Subcutaneous preadipocyte (primary cell): ENCODE results near the gene ZNF730. TPM values are rescaled to one million over a fixed set of nuclear protein-coding genes. Genes with fewer than 3 reads are reported as not detected.

Experiments
- total RNA-seq: library from RNA; depleted of rRNA; stranded (reverse); fragments of >200 nt; gene quantifications from 2 replicates; pipeline ENCODE4 v1.2.3, GENCODE V29; 2012

Gene ZNF730
- 1.1 and 2.7 TPM in 2 replicates for total RNA-seq

GRCh38 chr19:23116802-23117571 lies at the start of gene ZNF730:
Gene ZNF730 (plus strand): TSS chr19:23117025. CDS start chr19:23117174, 149 bp downstream.

Other genes starting within 250 kb of the ZNF730 start
- gene ZNF728, start 113.8 kb upstream of the ZNF730 start, total RNA-seq: 0.37 and 0.39 TPM in 2 replicates
- gene ZNF724, start 133.4 kb downstream of the ZNF730 start, total RNA-seq: 6.6 and 11.1 TPM in 2 replicates